ENCODE results near the gene SMARCAL1. TPM values are rescaled to one million over a fixed set of nuclear protein-coding genes. Genes with fewer than 3 reads are reported as not detected.

The SMARCAL1 gene
- total and polyA plus RNA-seq, 9 of the 15 experiments (the other 6 are each of a cell fraction or from before 2014, with no cell fraction given) = 8.2 to 27.9 (median 12.4) TPM

DNA sequence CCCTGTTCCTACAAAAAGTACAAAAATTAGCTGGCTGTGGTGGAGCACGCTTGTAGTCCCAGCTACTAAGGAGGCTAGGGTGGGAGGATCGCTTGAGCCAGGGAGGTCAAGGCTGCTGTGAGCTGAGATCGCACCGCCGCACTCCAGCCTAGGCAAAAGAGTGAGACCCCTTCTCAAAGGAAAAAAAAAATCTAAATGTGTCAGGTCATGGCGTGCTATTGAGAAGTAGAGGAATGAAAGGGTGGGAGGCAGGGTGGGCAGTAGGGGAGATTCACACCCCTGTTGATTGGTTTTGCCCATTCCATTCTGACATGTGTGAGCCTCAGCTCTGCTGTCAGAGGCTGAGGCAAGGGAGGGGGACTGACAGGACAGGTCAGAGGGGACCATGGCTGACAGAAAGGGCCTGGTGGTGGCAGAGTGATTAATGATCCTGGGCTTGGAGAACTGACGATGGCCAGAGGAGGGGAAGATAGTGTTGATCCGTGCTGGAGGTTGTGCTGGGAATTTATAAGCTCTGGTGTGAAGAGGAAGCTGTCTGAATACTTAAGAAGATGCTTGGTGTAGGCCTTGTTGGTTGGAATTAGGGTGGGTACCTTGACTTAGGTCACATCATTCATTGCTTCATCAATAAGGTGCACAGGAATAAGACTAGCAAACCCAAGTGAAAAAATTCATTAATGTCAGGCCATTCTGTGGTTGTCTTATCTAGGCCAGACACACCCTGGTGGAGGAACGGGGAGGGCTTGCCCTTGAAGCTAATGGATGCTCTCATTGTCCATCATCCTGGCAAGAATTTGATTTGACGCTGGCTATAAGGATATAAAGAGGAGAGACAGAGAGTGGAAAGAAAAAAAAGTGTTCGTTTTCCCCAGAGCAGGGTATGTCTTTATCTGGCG lies 19.1 kb upstream of the SMARCAL1 start (continued):
- no peak for TF ChIP-seq KDM5B (IDR thresholded peaks at IDR 0.05; ENCODE audit: insufficient replicate concordance, low read depth, low read length)
- TF ChIP-seq RFX5 (IDR thresholded peaks at IDR 0.05; ENCODE audit: low read depth, low read length) = no peak
- no peak for TF ChIP-seq CHCHD3 (CRISPR knock-in tag; IDR thresholded peaks at IDR 0.05)
- no peak for TF ChIP-seq SREBF1 (IDR thresholded peaks at IDR 0.05; ENCODE audit: borderline replicate concordance, low read depth, low read length)
- TF ChIP-seq MAFK (IDR thresholded peaks at IDR 0.05; ENCODE audit: low read length) = no peak
- TF ChIP-seq, protein P1, sequence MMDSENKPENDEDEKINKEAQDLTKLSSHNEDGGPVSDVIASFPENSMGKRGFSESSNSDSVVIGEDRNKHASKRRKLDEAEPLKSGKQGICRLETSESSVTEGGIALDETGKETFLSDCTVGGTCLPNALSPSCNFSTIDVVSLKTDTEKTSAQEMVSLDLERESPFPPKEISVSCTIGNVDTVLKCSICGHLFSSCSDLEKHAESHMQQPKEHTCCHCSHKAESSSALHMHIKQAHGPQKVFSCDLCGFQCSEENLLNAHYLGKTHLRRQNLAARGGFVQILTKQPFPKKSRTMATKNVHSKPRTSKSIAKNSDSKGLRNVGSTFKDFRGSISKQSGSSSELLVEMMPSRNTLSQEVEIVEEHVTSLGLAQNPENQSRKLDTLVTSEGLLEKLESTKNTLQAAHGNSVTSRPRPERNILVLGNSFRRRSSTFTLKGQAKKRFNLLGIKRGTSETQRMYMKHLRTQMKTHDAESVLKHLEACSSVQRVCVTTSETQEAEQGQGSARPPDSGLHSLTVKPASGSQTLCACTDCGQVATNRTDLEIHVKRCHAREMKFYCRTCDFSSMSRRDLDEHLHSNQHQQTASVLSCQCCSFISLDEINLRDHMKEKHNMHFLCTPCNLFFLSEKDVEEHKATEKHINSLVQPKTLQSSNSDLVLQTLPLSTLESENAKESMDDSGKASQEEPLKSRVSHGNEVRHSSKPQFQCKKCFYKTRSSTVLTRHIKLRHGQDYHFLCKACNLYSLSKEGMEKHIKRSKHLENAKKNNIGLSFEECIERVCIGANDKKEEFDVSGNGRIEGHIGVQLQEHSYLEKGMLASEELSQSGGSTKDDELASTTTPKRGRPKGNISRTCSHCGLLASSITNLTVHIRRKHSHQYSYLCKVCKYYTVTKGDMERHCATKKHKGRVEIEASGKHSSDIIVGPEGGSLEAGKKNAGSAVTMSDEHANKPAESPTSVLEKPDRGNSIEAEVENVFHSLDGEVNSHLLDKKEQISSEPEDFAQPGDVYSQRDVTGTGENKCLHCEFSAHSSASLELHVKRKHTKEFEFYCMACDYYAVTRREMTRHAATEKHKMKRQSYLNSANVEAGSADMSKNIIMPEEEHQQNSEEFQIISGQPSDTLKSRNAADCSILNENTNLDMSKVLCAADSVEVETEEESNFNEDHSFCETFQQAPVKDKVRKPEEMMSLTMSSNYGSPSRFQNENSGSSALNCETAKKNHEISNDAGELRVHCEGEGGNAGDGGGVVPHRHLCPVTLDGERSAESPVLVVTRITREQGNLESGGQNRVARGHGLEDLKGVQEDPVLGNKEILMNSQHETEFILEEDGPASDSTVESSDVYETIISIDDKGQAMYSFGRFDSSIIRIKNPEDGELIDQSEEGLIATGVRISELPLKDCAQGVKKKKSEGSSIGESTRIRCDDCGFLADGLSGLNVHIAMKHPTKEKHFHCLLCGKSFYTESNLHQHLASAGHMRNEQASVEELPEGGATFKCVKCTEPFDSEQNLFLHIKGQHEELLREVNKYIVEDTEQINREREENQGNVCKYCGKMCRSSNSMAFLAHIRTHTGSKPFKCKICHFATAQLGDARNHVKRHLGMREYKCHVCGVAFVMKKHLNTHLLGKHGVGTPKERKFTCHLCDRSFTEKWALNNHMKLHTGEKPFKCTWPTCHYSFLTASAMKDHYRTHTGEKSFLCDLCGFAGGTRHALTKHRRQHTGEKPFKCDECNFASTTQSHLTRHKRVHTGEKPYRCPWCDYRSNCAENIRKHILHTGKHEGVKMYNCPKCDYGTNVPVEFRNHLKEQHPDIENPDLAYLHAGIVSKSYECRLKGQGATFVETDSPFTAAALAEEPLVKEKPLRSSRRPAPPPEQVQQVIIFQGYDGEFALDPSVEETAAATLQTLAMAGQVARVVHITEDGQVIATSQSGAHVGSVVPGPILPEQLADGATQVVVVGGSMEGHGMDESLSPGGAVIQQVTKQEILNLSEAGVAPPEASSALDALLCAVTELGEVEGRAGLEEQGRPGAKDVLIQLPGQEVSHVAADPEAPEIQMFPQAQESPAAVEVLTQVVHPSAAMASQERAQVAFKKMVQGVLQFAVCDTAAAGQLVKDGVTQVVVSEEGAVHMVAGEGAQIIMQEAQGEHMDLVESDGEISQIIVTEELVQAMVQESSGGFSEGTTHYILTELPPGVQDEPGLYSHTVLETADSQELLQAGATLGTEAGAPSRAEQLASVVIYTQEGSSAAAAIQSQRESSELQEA (IDR thresholded peaks at IDR 0.05; ENCODE audit: low read depth) = no peak
- no peak for TF ChIP-seq BRF2 (IDR thresholded peaks at IDR 0.05; ENCODE audit: borderline replicate concordance, insufficient read depth, insufficient read length)
- TF ChIP-seq PHF20 (IDR thresholded peaks at IDR 0.05; ENCODE audit: partially characterized antibody) = no peak
- TF ChIP-seq, protein P2, sequence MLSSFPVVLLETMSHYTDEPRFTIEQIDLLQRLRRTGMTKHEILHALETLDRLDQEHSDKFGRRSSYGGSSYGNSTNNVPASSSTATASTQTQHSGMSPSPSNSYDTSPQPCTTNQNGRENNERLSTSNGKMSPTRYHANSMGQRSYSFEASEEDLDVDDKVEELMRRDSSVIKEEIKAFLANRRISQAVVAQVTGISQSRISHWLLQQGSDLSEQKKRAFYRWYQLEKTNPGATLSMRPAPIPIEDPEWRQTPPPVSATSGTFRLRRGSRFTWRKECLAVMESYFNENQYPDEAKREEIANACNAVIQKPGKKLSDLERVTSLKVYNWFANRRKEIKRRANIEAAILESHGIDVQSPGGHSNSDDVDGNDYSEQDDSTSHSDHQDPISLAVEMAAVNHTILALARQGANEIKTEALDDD (IDR thresholded peaks at IDR 0.05) = peak; percentile 22; the same call in 1 of the 2 replicates
- no peak for TF ChIP-seq ZBTB2 (IDR thresholded peaks at IDR 0.05)
- TF ChIP-seq, protein P3, sequence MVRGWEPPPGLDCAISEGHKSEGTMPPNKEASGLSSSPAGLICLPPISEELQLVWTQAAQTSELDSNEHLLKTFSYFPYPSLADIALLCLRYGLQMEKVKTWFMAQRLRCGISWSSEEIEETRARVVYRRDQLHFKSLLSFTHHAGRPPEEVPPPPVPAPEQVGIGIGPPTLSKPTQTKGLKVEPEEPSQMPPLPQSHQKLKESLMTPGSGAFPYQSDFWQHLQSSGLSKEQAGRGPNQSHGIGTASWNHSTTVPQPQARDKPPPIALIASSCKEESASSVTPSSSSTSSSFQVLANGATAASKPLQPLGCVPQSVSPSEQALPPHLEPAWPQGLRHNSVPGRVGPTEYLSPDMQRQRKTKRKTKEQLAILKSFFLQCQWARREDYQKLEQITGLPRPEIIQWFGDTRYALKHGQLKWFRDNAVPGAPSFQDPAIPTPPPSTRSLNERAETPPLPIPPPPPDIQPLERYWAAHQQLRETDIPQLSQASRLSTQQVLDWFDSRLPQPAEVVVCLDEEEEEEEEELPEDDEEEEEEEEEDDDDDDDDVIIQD (CRISPR knock-in tag; IDR thresholded peaks at IDR 0.05) = no peak

Measured in K562 (cell line).